Naive B cell (primary cell): ENCODE results near the gene NAMPT. TPM values are rescaled to one million over a fixed set of nuclear protein-coding genes. Genes with fewer than 3 reads are reported as not detected.
A peak's percentile ranks its signal among the peaks of the same experiment; 100 is the strongest.
"Not testable (repeated sequence)": the region's sequence is repeated elsewhere in the genome, so short reads cannot be mapped to it uniquely, and the experiment has no call there.

ENCODE experiments used
- ATAC-seq, 2 donors: fragments of 150-1000 bp; cut with Tn5 transposase; 2 replicates each; pipeline ENCODE4 v1.10.0; 2021; ENCODE audit warnings: low read depth in 2 of 2, mild to moderate bottlenecking in 2 of 2, moderate library complexity in 2 of 2
- DNase-seq: peaks from one replicate; pipeline ENCODE4 v3.0.0; 2022
- H3K27ac Mint-ChIP-seq, 6 donors: one replicate each; pipeline ENCODE4 v1.8.0; 2020 to 2022; ENCODE audit warnings: mild to moderate bottlenecking in 6 of 6, mixed read lengths in 6 of 6, moderate library complexity in 5 of 6, inconsistent platforms in 2 of 6
- H3K27me3 Mint-ChIP-seq, 3 donors: one replicate each; pipeline ENCODE4 v1.8.0; 2021 to 2022; ENCODE audit warnings: mixed read lengths in 3 of 3, mild to moderate bottlenecking in 1 of 3
- H3K36me3 Mint-ChIP-seq, 2 donors: one replicate each; pipeline ENCODE4 v1.8.0; 2020 to 2022; ENCODE audit warnings: mixed read lengths in 2 of 2, inconsistent platforms in 1 of 2, mild to moderate bottlenecking in 1 of 2
- H3K4me1 Mint-ChIP-seq, 3 donors: one replicate each; pipeline ENCODE4 v1.8.0; 2020 to 2022; ENCODE audit warnings: mixed read lengths in 3 of 3, inconsistent platforms in 1 of 3, mild to moderate bottlenecking in 1 of 3, moderate library complexity in 1 of 3
- H3K4me3 Mint-ChIP-seq, 8 donors: one replicate each; pipeline ENCODE4 v1.8.0; 2020 to 2022; ENCODE audit warnings: mild to moderate bottlenecking in 8 of 8, mixed read lengths in 8 of 8, moderate library complexity in 8 of 8, inconsistent platforms in 2 of 8
- H3K9me3 Mint-ChIP-seq, 7 donors: one replicate each; pipeline ENCODE4 v1.8.0; 2020 to 2022; ENCODE audit warnings: mixed read lengths in 7 of 7, mild to moderate bottlenecking in 5 of 7, inconsistent platforms in 2 of 7, moderate library complexity in 1 of 7
- polyA plus RNA-seq, 6 donors: library from polyadenylated mRNA; unstranded; fragments of 300-500 nt; fragmentation: Illumina TruSeq; gene quantifications; one replicate each; pipeline ENCODE4 v1.2.3, GENCODE V29; 2021; ENCODE audit warnings: low read depth in 6 of 6

The NAMPT gene
- 10 to 100 TPM; 25.8 to 36.2 (median 29.4) TPM for polyA plus RNA-seq

- no peaks in the 10 kb centered on the region for H3K36me3 Mint-ChIP-seq
- H3K27me3 Mint-ChIP-seq: peaks cover 0 to 4% (median 0%) of the 10 kb centered on the region in 3 donors
- no peak for ATAC-seq
- H3K4me3 Mint-ChIP-seq: peak within 1 kb of the TSS; percentile 91 to 100 (median 96)
- peaks cover 20 to 37% (median 25%) of the 10 kb centered on the region in 3 donors for H3K4me1 Mint-ChIP-seq
- no peak for DNase-seq
- no peaks in the 10 kb centered on the region for H3K9me3 Mint-ChIP-seq
- H3K27ac Mint-ChIP-seq: peak within 1 kb of the TSS; percentile 94 to 100 (median 99)
Observed at GRCh38 chr7:106284714-106285050, at the start of gene NAMPT. Gene NAMPT, minus strand, starts transcription at chr7:106284983. Its CDS starts 99 bp downstream, at chr7:106284884.

- Mint-ChIP-seq H3K9me3 (peaks cover 0 to 26% (median 12%) of the 10 kb centered on the region in 7 donors), H3K27ac (no peak overlapping the region), H3K27me3 (peaks cover 19 to 33% (median 23%) of the 10 kb centered on the region in 3 donors), H3K4me1 (no peaks in the 10 kb centered on the region), H3K36me3 (peaks cover 0 to 6% of the 10 kb centered on the region in 2 donors), H3K4me3 (no peak overlapping the region)
- ATAC-seq (no peak), DNase-seq (no peak)
Observed at GRCh38 chr7:106332201-106332600, 47.4 kb upstream of the NAMPT start.

- H3K36me3 Mint-ChIP-seq: no peaks in the 10 kb centered on the region
Observed at GRCh38 chr7:106331441-106332175, 46.8 kb upstream of the NAMPT start.

GRCh38 chr7:106329971-106330733 is 45.4 kb upstream of the NAMPT start:
- peaks cover 0 to 11% (median 0%) of the 10 kb centered on the region in 7 donors for H3K9me3 Mint-ChIP-seq
- DNase-seq: no peak
- no peaks in the 10 kb centered on the region for H3K36me3 Mint-ChIP-seq
- H3K27ac Mint-ChIP-seq: no peak overlapping the region
- no peak overlapping the region for H3K4me3 Mint-ChIP-seq
- H3K4me1 Mint-ChIP-seq: no peaks in the 10 kb centered on the region
- no peak for ATAC-seq
- H3K27me3 Mint-ChIP-seq: peaks cover 19 to 32% (median 23%) of the 10 kb centered on the region in 3 donors

More at GRCh38 chr7:106331441-106332175, 46.8 kb upstream of the NAMPT start:
- Mint-ChIP-seq H3K4me3 (no peak overlapping the region), H3K9me3 (peaks cover 0 to 21% (median 6%) of the 10 kb centered on the region in 7 donors), H3K4me1 (no peaks in the 10 kb centered on the region), H3K27me3 (peaks cover 19 to 39% (median 23%) of the 10 kb centered on the region in 3 donors), H3K27ac (no peak overlapping the region)
- ATAC-seq (no peak), DNase-seq (no peak)

GRCh38 chr7:106329408-106329807 is 44.6 kb upstream of the NAMPT start:
- Mint-ChIP-seq H3K4me3 (no peak overlapping the region), H3K27ac (no peak overlapping the region), H3K9me3 (peaks cover 0 to 6% (median 0%) of the 10 kb centered on the region in 7 donors), H3K4me1 (no peaks in the 10 kb centered on the region), H3K36me3 (no peaks in the 10 kb centered on the region), H3K27me3 (peaks cover 19 to 32% (median 23%) of the 10 kb centered on the region in 3 donors)
- no peak for DNase-seq
- no peak for ATAC-seq

GRCh38 chr7:106327538-106328481 is 43.0 kb upstream of the NAMPT start:
- Mint-ChIP-seq H3K4me3 (no peak overlapping the region), H3K4me1 (no peaks in the 10 kb centered on the region), H3K9me3 (peaks cover 0 to 4% (median 0%) of the 10 kb centered on the region in 7 donors), H3K27ac (no peak overlapping the region), H3K27me3 (peaks cover 15 to 27% (median 16%) of the 10 kb centered on the region in 3 donors), H3K36me3 (no peaks in the 10 kb centered on the region)
- no peak for DNase-seq
- no peak for ATAC-seq

GRCh38 chr7:106326594-106327537 is 42.1 kb upstream of the NAMPT start:
- Mint-ChIP-seq H3K9me3 (peaks cover 0 to 5% (median 0%) of the 10 kb centered on the region in 7 donors), H3K4me1 (no peaks in the 10 kb centered on the region), H3K27me3 (peaks cover 12 to 21% (median 12%) of the 10 kb centered on the region in 3 donors), H3K36me3 (no peaks in the 10 kb centered on the region), H3K27ac (no peak overlapping the region), H3K4me3 (no peak overlapping the region)
- ATAC-seq (no peak), DNase-seq (no peak)

GRCh38 chr7:106324509-106324908 is 39.7 kb upstream of the NAMPT start:
- not testable (repeated sequence) for H3K4me1 Mint-ChIP-seq, ATAC-seq, H3K36me3 Mint-ChIP-seq, H3K4me3 Mint-ChIP-seq, H3K9me3 Mint-ChIP-seq, DNase-seq, H3K27ac Mint-ChIP-seq
- H3K27me3 Mint-ChIP-seq: peaks cover 8 to 18% (median 14%) of the 10 kb centered on the region in 3 donors

- not testable (repeated sequence) for H3K4me1 Mint-ChIP-seq, H3K27ac Mint-ChIP-seq, ATAC-seq, H3K36me3 Mint-ChIP-seq, H3K9me3 Mint-ChIP-seq, H3K4me3 Mint-ChIP-seq, DNase-seq
- H3K27me3 Mint-ChIP-seq: peaks cover 7 to 17% (median 13%) of the 10 kb centered on the region in 3 donors
Observed at GRCh38 chr7:106320254-106320770, 35.5 kb upstream of the NAMPT start.

- H3K27ac Mint-ChIP-seq: no peak overlapping the region
Observed at GRCh38 chr7:106318482-106318881, 33.7 kb upstream of the NAMPT start.

GRCh38 chr7:106317971-106318370 is 33.2 kb upstream of the NAMPT start:
- peaks cover 7 to 17% (median 13%) of the 10 kb centered on the region in 3 donors for H3K27me3 Mint-ChIP-seq
- no peak for ATAC-seq
- peaks cover 0 to 8% (median 1%) of the 10 kb centered on the region in 7 donors for H3K9me3 Mint-ChIP-seq
- H3K4me1 Mint-ChIP-seq: peaks cover 7 to 13% (median 10%) of the 10 kb centered on the region in 3 donors
- H3K27ac Mint-ChIP-seq: no peak overlapping the region
- no peak overlapping the region for H3K4me3 Mint-ChIP-seq
- no peak for DNase-seq
- H3K36me3 Mint-ChIP-seq: no peaks in the 10 kb centered on the region

More at GRCh38 chr7:106318482-106318881, 33.7 kb upstream of the NAMPT start:
- peaks cover 7 to 17% (median 13%) of the 10 kb centered on the region in 3 donors for H3K27me3 Mint-ChIP-seq
- H3K4me1 Mint-ChIP-seq: peaks cover 7 to 10% (median 8%) of the 10 kb centered on the region in 3 donors
- DNase-seq (no peak), ATAC-seq (no peak)
- peaks cover 0 to 8% (median 1%) of the 10 kb centered on the region in 7 donors for H3K9me3 Mint-ChIP-seq
- no peaks in the 10 kb centered on the region for H3K36me3 Mint-ChIP-seq
- H3K4me3 Mint-ChIP-seq: no peak overlapping the region

GRCh38 chr7:106316947-106317346 is 32.2 kb upstream of the NAMPT start:
- Mint-ChIP-seq H3K9me3 (peaks cover 0 to 8% (median 1%) of the 10 kb centered on the region in 7 donors), H3K4me3 (no peak overlapping the region), H3K4me1 (peaks cover 7 to 15% (median 10%) of the 10 kb centered on the region in 3 donors), H3K27me3 (peaks cover 3 to 17% (median 13%) of the 10 kb centered on the region in 3 donors), H3K27ac (no peak overlapping the region), H3K36me3 (no peaks in the 10 kb centered on the region)
- ATAC-seq (no peak), DNase-seq (no peak)
